GF-D8 (cell line): Measurements from ENCODE around the gene EPS8L3.
"Not testable (repeated sequence)": the region's sequence is repeated elsewhere in the genome, so short reads cannot be mapped to it uniquely, and the experiment has no call there.

ENCODE experiments used
- DNase-seq: peaks from one replicate; lab custom pipeline; 2025; lab: John Stamatoyannopoulos, UW

The EPS8L3 gene, protein sequence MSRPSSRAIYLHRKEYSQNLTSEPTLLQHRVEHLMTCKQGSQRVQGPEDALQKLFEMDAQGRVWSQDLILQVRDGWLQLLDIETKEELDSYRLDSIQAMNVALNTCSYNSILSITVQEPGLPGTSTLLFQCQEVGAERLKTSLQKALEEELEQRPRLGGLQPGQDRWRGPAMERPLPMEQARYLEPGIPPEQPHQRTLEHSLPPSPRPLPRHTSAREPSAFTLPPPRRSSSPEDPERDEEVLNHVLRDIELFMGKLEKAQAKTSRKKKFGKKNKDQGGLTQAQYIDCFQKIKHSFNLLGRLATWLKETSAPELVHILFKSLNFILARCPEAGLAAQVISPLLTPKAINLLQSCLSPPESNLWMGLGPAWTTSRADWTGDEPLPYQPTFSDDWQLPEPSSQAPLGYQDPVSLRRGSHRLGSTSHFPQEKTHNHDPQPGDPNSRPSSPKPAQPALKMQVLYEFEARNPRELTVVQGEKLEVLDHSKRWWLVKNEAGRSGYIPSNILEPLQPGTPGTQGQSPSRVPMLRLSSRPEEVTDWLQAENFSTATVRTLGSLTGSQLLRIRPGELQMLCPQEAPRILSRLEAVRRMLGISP

DNA sequence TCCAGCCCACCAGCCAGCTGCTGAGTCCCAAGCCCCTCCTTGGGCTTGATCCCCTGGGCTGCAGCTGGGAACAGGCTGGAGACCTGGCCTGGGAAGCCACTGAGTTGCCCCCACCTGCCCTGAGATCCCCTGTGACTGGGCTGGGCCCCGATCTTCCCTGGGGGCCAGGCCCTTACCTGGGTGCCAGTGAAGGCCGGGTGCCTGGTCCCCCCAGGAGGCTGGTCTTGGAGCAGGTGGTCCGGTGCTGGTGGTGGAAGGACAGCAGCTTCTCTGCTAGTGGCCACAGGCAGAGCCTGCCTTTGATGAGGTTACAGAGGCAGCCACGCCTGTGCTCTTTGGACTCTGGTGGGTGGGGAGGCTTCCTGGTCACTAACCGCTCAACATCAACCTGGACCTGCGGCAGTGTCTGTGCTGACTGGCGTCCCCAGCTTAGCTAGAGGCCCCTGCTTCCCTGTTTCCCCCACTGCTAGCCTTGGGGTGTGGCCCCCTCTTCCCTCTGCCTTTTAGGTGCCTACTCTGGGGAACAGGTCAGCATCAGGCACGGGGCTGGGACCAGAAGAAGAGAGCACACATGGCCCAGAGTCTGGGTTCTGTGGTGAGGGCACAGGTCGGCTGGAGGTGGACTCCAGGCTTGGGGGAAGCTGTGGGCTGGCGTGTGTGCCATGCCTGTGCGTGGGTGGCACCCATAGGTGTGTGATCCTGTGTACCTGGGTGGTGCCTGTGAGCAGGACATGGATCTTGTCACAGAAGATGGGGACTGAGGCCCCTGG lies at the start of gene EPS8L3:
Gene EPS8L3, minus strand, starts transcription at position 278 of the 770 bp plus-strand sequence. CDS start 2,174 bp downstream, outside the sequence.
- no peak for DNase-seq

DNA sequence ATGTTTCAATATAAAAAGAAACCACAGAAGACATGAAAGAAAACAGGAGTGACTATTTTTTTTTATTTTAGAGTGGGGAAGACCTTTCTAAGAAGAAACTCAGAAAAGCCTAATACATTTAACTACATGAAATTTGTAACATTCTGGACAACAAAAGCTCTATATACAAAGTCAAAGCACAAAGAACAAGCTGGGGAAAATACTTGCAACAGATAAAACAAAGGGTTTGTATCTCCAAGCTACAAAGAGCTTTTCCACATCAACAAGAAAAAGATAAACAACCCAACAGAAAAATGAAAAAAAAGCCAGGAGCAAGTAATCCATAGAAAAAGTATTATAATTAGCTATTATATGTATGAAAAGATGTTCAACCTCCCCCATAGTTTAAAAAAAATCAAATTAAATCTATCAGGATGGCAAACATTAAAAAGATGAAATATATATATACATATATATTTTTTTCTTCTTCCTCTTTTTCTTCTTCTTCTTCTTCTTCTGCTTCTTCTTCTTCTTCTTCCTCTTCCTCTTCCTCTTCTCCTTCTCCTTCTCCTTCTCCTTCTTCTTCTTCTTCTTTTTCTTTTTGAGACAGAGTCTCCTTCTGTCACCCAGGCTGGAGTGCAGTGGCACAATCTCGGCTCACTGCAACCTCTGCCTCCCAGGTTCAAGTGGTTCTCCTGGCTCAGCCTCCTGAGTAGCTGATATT lies 49.1 kb upstream of the EPS8L3 start:
- no peak for DNase-seq

DNA sequence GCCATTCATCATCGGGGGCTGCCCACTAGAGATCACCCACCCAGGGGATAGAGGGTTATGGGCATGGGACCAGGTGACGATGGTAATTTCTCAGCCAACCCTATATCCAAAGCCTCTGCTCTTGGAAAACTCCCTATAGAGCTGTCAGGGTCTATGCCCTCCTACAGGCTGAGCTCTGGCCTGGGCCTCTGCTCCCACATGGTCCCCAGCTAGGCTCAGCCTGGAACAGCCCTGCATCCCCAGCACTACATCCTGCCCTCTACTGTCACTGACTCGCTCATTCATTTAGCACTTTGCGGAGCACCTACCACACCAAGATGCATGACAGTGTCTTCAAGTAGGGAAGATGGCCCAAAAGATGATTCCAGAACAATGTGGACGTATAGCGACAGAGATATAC lies 45.0 kb upstream of the EPS8L3 start:
- DNase-seq: no peak

DNA sequence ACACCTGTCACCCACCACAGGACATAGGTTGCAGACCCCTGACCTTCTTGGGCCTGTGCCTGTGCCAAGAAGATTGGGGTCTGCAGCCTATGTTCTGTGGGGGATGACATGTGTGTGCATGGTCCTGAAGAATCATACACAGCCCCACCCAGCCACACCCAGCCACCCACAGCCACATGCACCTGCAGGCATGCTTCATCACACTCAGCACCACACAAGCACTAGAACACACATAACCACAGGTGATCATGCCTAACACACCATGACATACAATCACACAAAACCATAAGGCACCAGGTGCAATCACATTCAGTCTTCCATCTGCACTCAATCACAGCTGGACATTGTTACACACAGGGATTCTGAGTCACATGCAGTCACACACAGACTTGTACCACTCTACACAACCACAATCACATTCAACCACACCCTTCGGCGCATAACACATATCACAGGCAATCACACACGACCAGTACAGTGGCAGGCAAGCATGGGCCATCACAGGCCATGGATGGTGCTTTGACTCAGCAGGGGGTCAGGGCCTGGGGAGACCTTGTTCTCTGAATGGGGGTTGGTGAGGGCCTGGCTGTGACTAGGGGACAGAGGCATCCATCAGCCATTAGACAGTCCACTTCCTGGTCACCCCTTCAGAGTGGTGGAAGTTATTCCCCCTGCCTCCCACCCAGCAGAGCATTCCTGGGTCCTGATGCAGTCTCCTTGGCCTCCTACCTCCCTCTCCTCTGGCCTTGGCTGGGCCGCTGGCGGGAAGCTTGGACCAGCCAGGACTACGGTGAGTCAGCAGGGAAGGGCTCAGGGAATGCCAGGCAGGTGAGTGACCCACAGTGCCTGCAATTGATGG lies 44.3 kb upstream of the EPS8L3 start:
- DNase-seq: no peak

- DNase-seq: no peak
Measured at GRCh38 chr1:109807402-109807801, 43.7 kb upstream of the EPS8L3 start.

DNA sequence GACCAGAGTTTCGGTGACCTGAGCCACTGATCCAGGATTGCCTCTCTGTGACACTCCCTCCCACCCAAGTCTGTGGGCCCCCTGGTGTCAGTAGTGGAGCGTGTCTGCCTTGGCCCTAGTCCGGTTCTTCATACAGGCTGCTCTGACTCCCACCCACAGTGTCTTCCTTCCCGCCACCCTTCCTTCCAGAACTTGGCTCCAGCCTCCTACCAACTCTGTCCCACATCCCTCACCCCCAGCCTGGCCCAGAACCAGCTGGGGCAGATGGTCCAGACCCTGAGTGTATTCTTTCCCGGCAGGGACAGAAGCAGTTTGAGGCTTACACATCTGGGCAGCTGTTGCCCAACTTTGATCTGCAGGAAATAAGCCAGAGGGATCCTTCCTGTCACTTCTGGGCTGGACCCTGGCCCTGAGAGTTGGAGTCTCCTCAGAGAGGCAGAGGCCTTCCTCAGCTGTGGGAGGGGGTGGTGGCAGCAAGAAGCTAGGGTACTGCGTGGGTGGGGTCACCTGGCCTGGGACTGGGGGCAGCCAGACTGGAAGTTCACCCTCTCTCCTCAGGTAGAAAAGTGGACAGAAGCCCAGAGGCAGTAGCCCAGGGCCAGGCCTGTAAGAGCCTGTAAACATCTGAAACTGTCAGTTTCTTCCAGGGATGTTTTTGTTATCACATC lies 43.1 kb upstream of the EPS8L3 start:
- DNase-seq: no peak

DNA sequence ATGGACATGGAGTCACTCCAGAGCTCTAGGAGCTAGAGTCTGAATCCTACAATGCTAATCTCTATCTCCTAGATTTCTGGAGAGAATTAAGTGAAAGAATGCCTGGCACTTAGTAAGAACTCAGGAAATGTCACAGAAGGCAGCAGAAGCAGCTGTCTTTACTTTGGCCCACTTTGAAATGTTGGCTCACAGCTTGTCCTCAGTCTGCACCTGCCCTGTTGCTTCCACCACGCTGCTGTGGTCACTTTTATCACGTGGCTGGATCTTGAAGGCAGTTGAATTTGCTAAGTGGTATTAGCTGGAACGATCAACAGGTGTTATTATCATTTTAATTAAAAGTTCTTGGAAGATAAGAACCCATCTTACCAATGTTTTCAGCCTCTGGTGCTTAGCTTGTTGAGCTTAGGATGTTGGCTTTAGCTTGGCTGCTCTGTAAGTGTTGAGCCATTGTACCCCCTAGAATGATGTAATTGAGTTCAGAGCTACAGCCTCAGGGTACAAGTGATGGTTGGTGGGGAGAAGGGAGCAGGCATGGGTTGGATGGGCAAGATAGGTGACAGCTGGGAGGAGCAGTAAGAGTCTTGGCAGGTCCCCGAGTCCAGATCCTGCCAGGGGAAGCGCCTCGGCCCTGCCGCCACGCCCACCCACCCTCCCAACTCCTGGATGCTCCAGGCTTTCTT lies 41.9 kb upstream of the EPS8L3 start:
- peak; percentile 69 for DNase-seq

GRCh38 chr1:109804660-109805059 lies 40.9 kb upstream of the EPS8L3 start:
- DNase-seq: no peak

DNA sequence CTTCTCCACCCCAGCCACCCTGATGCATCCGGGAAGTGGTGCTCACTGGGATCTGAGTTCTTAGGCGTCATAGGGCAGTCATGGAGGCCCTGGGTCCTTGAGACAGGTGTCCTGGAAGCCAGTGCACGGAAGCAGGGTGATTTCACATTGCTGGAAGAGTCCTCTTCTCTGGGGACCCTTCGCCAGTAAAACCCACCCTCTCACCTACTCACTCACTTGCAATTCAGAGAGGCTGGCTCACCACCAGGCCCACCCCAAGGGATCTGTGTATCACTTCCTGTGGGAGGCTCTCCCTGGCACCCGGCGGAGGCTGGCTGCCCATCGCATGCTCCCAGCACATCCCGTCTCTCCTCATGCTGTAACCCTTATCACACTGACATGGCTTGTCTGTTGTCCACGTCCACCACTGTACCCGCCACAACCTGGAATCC lies 40.2 kb upstream of the EPS8L3 start:
- DNase-seq: no peak

- DNase-seq: no peak
Measured at GRCh38 chr1:109802901-109803561, 39.3 kb upstream of the EPS8L3 start.

GRCh38 chr1:109802136-109802900 lies 38.6 kb upstream of the EPS8L3 start:
- no peak for DNase-seq

DNA sequence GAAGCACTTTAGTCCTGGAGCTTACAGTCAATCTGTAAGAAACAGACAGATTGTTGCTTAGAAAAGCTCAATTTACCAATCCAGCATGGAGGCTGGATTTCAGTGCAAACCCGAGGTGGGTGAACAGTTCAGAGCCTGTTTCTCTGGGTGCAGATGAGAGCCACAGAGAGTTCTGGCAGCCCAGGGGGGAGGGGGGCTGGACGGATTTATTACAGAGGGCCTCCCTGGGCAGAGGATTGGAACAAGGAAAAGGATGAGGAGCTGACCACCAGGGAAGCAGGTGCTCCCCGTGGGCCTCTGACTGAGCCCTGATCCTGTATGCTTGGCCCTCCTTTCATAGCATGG lies 38.0 kb upstream of the EPS8L3 start:
- no peak for DNase-seq

DNA sequence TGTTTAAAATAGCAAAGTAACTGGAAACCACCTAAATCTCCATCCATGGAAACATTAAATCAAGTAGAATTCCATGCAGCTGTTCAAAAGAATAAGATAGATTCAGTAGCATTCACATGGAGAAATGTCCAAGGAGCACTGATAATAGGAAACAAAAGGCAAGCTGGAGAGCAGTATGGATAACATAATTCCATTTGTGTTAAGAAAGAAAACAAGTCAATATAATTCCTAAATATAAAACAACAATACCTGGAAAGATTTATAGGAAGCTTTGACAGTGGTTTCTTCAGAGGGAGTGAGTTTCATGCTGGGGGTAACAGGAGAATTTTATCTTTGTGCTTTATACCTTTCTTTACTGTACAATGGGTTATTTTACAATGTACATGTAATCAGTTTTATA lies 36.6 kb upstream of the EPS8L3 start:
- DNase-seq: no peak

DNA sequence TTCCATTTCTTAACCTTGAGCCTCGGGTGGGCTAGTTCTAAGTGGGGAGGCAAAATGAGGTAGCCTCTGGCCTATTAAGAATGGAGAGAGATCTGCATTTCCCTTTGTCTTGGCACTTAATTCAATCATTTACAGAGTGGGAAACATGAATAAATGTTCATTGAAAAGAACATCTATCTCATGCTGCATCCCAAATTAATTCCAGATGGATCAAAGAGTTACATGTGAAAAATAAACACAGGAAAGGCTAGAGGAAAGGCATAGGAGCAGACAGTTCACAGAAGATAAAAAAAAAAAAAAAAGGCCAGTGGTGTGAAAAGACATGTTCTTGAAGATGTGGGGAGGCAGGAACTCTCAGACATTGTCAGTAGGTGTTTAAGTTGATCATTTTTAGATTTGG lies 35.7 kb upstream of the EPS8L3 start:
- DNase-seq: no peak

GRCh38 chr1:109797303-109797595 lies 33.5 kb upstream of the EPS8L3 start:
- DNase-seq: not testable (repeated sequence)

DNA sequence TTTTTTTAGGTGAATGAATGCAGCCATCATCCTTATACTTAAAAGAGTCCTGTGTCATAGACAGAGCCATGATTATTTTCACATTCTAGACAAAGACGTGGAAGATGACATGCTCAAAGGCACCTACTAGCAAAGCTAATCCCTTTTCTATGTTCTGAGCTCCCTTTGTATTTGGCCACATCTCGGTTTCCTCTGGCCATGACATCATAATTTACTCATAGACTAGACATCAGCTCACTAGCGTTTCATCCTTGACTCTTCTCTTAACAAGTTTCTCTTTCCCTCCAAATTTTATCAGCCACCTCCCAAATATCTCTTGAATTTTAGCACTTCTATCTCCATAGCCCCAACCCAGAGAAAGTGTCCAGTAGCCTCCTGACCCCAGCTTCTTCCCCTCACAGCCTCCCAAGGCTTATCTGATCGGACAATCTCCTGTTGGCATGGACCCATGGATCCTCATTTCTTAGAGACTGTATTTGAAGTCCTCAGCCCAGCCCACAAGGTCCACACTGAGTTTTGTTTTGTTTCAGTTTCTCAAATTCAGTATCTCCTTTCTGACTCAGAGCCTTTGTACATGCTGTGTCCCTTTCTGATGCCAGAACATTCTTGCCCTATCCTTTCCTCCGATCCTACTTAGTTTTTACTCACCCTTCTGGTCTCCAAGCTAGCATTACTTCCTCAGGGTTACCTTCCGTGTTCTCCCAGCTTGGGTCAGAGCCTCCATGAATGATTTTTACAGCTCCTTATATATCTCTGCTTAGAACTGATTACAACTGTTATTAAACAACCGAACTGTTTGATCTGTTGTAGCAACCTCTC lies 33.0 kb upstream of the EPS8L3 start:
- no peak for DNase-seq

DNA sequence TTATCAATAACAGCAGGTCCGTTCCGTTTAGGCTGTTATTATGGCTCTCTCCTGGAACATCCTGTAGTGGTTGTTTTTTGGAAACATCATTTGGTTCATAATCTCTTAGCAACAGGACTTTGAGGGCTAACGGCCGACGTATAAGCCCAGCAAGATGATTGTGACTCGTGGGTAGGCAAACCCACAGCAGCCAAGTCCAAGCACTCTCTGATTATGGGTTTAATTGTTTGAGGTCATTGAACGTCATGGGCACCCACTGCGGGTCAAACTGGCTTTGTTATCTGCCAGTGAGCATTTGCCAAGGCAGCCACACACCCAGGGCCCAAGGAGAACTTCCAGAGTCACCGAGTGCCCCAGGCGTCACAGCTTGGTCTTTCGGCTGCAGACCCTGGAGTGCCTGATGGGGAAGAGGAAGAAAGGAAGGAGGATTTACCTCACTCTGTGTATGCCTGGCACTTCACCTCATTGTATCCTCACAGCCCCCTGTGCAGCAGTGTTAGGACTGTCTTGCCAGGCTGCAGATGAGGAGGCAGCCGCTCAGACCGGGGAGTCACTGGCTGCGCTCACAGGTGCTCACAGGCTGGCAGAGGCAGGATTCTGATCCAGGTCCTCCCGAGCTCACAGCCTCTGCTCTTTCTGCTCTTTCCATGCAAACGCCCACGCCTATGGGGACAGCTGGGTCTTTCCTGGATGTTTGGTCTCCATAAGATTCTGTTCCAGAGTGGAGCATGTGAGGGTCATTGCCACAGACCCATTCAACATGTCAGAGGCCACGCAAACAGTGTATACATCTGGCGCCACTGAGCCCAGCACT lies 30.8 kb upstream of the EPS8L3 start:
- peak; percentile 37 for DNase-seq
